Esophagus squamous epithelium (tissue), 5 donors: ENCODE measurements around the gene PIK3CB. TPM values are rescaled to one million over a fixed set of nuclear protein-coding genes. Genes with fewer than 3 reads are reported as not detected.

ENCODE experiments used
- DNase-seq: peaks from one replicate; lab custom pipeline; 2025; lab: John Stamatoyannopoulos, UW
- H3K27ac ChIP-seq, 4 donors: fragments of 200-600 bp; sonication (generic); one replicate each; pipeline ENCODE4 v1.5.1; 2016 to 2019; ENCODE audit warnings: mild to moderate bottlenecking in 1 of 4
- H3K27me3 ChIP-seq, 4 donors: fragments of 200-600 bp; sonication (generic); 1 replicate in 3 of 4; 2 replicates in 1 of 4; pipeline versions ENCODE4 v1.5.1 to v1.6.0; 2017 to 2021; ENCODE audit warnings: antibody characterized with exemption in 1 of 4
- H3K36me3 ChIP-seq, 3 donors: fragments of 200-600 bp; sonication (generic); one replicate each; pipeline ENCODE4 v1.5.1; 2016 to 2019
- H3K4me1 ChIP-seq, 3 donors: fragments of 200-600 bp; sonication (generic); one replicate each; pipeline ENCODE4 v1.5.1; 2017 to 2019
- H3K4me3 ChIP-seq, 4 donors: fragments of 200-600 bp; sonication (generic); 1 replicate in 3 of 4; 2 replicates in 1 of 4; pipeline ENCODE4 v1.5.1; 2016 to 2019; ENCODE audit warnings: mild to moderate bottlenecking in 2 of 4, moderate library complexity in 1 of 4
- H3K9me3 ChIP-seq, 3 donors: fragments of 200-600 bp; sonication (generic); one replicate each; pipeline ENCODE4 v1.5.1; 2016 to 2019
- POLR2A ChIP-seq, 4 donors: fragments of 450-650 bp; IDR thresholded peaks; one replicate each; pipeline ENCODE4 v1.6.1; 2017; ENCODE audit warnings: antibody characterized with exemption in 4 of 4, mild to moderate bottlenecking in 4 of 4, moderate library complexity in 3 of 4
- WGBS, 2 donors: methylation state at CpG; one replicate each; pipeline ENCODE4 v1.1.5; 2018; 5-methylcytosine and 5-hydroxymethylcytosine counted together
- intact Hi-C: fragments of 100-400 bp; cut with DNase I; formaldehyde crosslinking; loops from one replicate; pipeline ENCODE4 v1.15.0; 2022
- total RNA-seq, 4 donors: library from RNA; depleted of rRNA; stranded (reverse); fragments of >200 nt; gene quantifications; one replicate each; pipeline ENCODE4 v1.1.0, GENCODE V29; 2016
- TF ChIP-seq, protein P1 (sequence below), 6 experiments: fragments of 450-650 bp in 4 of 6; fragments of 200-600 bp in 2 of 6; sonication (generic) in 2 of 6; IDR thresholded peaks; one replicate each; pipeline ENCODE4 v1.5.1; 2016 to 2019; ENCODE audit warnings: antibody characterized with exemption in 6 of 6, mild to moderate bottlenecking in 4 of 6, moderate library complexity in 4 of 6
- donor health status: DM: yes; HTN: yes; CAD: no.

Gene PIK3CB
- total RNA-seq, result 10 to 100 TPM; 14.7 to 36.2 (median 28.5) TPM

DNA sequence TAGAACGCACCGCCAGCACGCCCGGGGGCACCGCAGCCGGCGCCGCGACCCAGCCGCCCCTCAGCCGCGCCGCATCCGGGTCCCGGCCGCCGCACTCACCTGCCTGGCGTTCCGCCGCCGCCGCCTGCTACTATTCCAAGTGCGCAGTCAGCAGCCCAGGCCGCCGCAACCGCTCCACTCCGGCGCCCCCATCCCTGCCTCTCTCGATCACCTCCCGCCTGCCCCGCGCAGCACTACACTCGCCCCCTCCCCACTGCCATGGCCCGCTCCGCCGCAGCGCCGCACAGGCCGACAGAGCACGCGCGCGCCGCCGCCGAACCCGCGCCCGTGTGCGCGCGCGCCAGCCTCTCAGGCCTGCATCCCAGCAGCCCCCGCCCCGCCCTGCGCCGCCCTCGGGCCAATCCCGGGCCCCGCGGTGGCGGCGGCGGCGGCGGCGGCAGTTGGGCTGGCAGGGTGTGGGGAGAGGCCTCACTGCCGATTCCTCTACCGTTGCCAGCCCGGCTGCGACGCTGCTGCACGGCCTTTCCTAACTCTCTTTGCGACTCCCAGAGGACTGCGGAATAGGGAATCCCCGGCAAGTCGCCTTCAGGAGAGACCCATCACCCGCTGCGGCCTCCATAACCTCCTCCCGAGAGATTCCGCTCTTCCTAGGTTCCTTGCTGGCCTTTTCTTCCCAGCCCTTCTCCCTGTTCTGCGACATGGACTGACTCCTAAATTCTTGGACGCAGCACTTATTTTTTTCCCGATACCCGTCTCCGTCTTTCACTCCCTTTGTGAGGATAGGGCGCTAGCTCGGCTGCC is at the start of gene PIK3CB:
Gene PIK3CB, minus strand, starts transcription at position 333 of the 801 bp plus-strand sequence. CDS start 75,585 bp downstream, outside the sequence.
- DNase-seq, result peak; percentile 63
- H3K4me3 ChIP-seq, result peak within 1 kb of the TSS; percentile 79 to 99 (median 95)
- TF ChIP-seq, protein P1, sequence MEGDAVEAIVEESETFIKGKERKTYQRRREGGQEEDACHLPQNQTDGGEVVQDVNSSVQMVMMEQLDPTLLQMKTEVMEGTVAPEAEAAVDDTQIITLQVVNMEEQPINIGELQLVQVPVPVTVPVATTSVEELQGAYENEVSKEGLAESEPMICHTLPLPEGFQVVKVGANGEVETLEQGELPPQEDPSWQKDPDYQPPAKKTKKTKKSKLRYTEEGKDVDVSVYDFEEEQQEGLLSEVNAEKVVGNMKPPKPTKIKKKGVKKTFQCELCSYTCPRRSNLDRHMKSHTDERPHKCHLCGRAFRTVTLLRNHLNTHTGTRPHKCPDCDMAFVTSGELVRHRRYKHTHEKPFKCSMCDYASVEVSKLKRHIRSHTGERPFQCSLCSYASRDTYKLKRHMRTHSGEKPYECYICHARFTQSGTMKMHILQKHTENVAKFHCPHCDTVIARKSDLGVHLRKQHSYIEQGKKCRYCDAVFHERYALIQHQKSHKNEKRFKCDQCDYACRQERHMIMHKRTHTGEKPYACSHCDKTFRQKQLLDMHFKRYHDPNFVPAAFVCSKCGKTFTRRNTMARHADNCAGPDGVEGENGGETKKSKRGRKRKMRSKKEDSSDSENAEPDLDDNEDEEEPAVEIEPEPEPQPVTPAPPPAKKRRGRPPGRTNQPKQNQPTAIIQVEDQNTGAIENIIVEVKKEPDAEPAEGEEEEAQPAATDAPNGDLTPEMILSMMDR (IDR thresholded peaks at IDR 0.05), result no peak
- peak in 3 of 4 donors; percentile 32 to 84 (median 72) for TF ChIP-seq POLR2A (IDR thresholded peaks at IDR 0.05)
- intact Hi-C loops, result loop anchor here (10.0 kb wide), 1 partner anchor 80 kb away; no protein-coding TSS in a partner anchor
- no peaks in the 10 kb centered on the region for H3K9me3 ChIP-seq
- no peaks in the 10 kb centered on the region for H3K36me3 ChIP-seq
- H3K27me3 ChIP-seq, result no peaks in the 10 kb centered on the region
- H3K27ac ChIP-seq, result peak within 1 kb of the TSS; percentile 92 to 97 (median 94)
- WGBS, 2 donors, result 1% methylated on average over 17 to 28 of the region's 88 CpGs
- peaks cover 7 to 35% (median 13%) of the 10 kb centered on the region in 3 donors for H3K4me1 ChIP-seq

DNA sequence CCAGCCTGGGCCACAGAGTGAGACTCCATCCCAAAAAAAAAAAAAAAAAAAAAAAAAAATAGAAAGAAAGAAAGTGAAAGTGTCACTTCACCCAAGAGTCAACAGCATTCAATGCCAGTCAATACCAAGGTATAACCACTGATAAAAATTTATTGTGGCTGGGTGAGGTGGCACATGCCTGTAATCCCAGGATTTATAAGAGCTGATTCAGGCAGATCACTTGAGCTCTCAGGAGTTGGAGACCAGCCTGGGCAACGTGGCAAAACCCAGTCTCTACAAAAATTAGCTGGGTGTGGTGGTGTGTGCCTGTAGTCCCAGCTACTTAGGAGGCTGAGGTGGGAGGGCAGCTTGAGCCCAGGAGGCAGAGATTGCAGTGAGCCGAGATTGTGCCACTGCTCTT is 46.5 kb upstream of the PIK3CB start:
- peaks cover 0 to 10% (median 0%) of the 10 kb centered on the region in 3 donors for H3K4me1 ChIP-seq
- no peak for DNase-seq
- no peaks in the 10 kb centered on the region for H3K36me3 ChIP-seq
- H3K27me3 ChIP-seq, result no peaks in the 10 kb centered on the region
- intact Hi-C loops, result no loop called here
- WGBS, 2 donors, result 56 to 64% methylated on average over 2 of the region's 2 CpGs
- H3K27ac ChIP-seq, result no peak overlapping the region
- no peak overlapping the region for H3K4me3 ChIP-seq
- no peak for TF ChIP-seq POLR2A (IDR thresholded peaks at IDR 0.05)
- TF ChIP-seq, protein P1 (IDR thresholded peaks at IDR 0.05), result no peak
- H3K9me3 ChIP-seq, result peaks cover 0 to 3% (median under 1%) of the 10 kb centered on the region in 3 donors

DNA sequence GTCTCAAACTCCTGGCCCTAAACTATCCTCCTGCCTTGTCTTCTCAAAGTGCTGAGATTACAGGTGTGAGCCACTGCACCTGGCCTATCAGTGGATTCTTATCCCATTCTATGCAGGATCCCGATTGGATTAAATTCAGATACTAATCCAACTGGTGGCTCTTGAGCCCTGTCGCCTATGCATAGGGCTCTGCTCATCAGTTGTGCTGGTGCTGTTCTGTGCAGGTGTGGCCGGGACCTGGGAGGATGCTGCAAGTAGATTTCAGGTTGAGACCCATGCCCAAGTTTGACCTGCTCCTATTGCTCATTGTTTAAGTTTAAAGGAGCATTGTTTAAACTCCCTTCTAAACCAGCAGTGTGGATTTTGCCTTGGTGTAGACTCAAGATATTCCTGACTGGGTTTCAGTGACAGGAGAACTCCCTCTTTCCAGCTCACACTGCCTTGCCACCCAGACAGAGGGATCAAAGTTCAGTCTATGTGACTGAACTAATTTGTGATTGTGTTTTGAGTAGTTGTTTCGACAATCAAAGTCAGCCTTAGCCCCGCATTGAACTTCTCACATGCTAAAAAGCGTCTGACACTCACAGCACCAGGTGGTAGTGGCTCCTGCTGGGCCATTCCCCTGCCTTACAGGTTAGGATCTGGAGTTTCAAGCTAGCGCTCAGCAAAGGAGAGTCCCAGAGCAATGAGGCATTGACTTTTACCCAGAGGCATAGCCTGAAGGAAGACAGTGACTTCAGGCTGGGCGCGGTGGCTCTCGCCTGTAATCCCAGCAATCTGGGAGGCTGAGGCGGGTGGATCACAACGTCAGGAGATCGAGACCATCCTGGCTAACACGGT is 45.0 kb upstream of the PIK3CB start:
- no peaks in the 10 kb centered on the region for H3K36me3 ChIP-seq
- H3K4me3 ChIP-seq, result no peak overlapping the region
- TF ChIP-seq, protein P1 (IDR thresholded peaks at IDR 0.05), result no peak
- no peak for TF ChIP-seq POLR2A (IDR thresholded peaks at IDR 0.05)
- H3K27me3 ChIP-seq, result no peaks in the 10 kb centered on the region
- DNase-seq, result no peak
- peaks cover 0 to 9% (median 4%) of the 10 kb centered on the region in 3 donors for H3K9me3 ChIP-seq
- H3K4me1 ChIP-seq, result peaks cover 0 to 10% (median 0%) of the 10 kb centered on the region in 3 donors
- 68 to 78% methylated on average over 5 to 11 of the region's 14 CpGs for WGBS, 2 donors
- H3K27ac ChIP-seq, result no peak overlapping the region
- intact Hi-C loops, result no loop called here

DNA sequence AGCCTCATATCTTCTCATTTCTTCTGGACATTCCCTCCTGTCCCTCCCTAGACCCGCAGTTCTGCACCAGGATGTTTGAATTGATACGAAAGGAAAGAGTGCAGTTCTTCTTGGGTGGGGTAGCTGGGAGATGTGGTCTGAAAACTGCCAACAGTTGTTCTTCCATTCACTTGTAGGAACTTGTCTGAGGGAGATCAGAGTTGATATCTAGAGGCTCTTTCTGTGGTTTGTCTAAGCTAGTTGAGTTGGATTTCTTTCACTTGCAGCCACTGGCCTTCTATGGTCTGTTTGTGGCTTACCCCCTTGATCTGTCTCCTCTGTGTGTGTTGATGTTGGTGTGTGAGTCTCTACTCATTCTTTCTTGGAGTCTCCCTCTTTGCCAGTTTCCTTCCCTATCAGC is 42.5 kb upstream of the PIK3CB start:
- Histone ChIP-seq H3K36me3 (no peaks in the 10 kb centered on the region), H3K27me3 (no peaks in the 10 kb centered on the region), H3K4me1 (peaks cover 0 to 10% (median 0%) of the 10 kb centered on the region in 3 donors), H3K4me3 (no peak overlapping the region), H3K9me3 (peaks cover 0 to 15% (median 9%) of the 10 kb centered on the region in 3 donors), H3K27ac (no peak overlapping the region)
- 44 to 60% methylated on average over 2 of the region's 2 CpGs for WGBS, 2 donors
- intact Hi-C loops, result no loop called here
- no peak for DNase-seq
- TF ChIP-seq POLR2A (IDR thresholded peaks at IDR 0.05), result no peak
- TF ChIP-seq, protein P1 (IDR thresholded peaks at IDR 0.05), result no peak
